IMR-90 (cell line): ENCODE measurements around the gene CACNB3. TPM values are rescaled to one million over a fixed set of nuclear protein-coding genes. Genes with fewer than 3 reads are reported as not detected.

Experiments
- ATAC-seq: fragments of 200-7000 bp; cut with Tn5 transposase; 2 replicates; pipeline ENCODE4 v1.9.1; 2020; ENCODE audit warnings: low read depth, mild to moderate bottlenecking, moderate library complexity
- BruUV-seq: library from RNA; stranded (reverse); fragments of 400-500 nt; replicated peaks from 2 replicates; lab custom pipeline; 2021; lab: Mats Ljungman, UMichigan
- CTCF ChIA-PET: fragments of 300-600 bp; formaldehyde crosslinking; extraction: SDS; loops from one replicate; lab custom pipeline; 2021; ENCODE audit warnings: antibody characterized with exemption; lab: Yijun Ruan, JAX
- POLR2A ChIA-PET: fragments of 300-600 bp; sonication (Branson Sonifier 250); formaldehyde crosslinking; loops from one replicate; lab custom pipeline; 2022; ENCODE audit warnings: antibody characterized with exemption; ENCODE audit not compliant: unreplicated experiment; lab: Charles Lee
- DNase-seq: peaks from one replicate; pipeline ENCODE4 v3.0.0; 2013
- H2AFZ ChIP-seq: replicated peaks from 2 replicates; pipeline ENCODE3; 2013; ENCODE audit warnings: low read length, mild to moderate bottlenecking; ENCODE audit not compliant: poor library complexity
- H2AK5ac ChIP-seq: 2 replicates; pipeline ENCODE4 v1.6.1; 2013; ENCODE audit warnings: low read depth, low read length, inconsistent platforms
- H2AK9ac ChIP-seq: replicated peaks from 2 replicates; pipeline ENCODE3; 2013; ENCODE audit warnings: mild to moderate bottlenecking, low read depth, low read length, moderate library complexity; ENCODE audit not compliant: poor library complexity
- H2BK120ac ChIP-seq: 2 replicates; pipeline ENCODE4 v1.6.1; 2013; ENCODE audit warnings: low read depth, low read length, inconsistent platforms
- H2BK15ac ChIP-seq: 3 replicates; pipeline ENCODE4 v1.6.1; 2013; ENCODE audit warnings: low read depth, low read length, inconsistent platforms
- H2BK20ac ChIP-seq: 2 replicates; pipeline ENCODE4 v1.6.1; 2013; ENCODE audit warnings: low read depth, mild to moderate bottlenecking, inconsistent platforms, low read length, moderate library complexity
- H2BK5ac ChIP-seq: 2 replicates; pipeline ENCODE4 v1.6.1; 2013; ENCODE audit warnings: mild to moderate bottlenecking, low read depth, low read length, inconsistent platforms; ENCODE audit not compliant: poor library complexity, severe bottlenecking
- H3K14ac ChIP-seq: replicated peaks from 2 replicates; pipeline ENCODE4 v1.6.1; 2013; ENCODE audit warnings: low read depth, low read length, inconsistent platforms
- H3K18ac ChIP-seq: 2 replicates; pipeline ENCODE4 v1.6.1; 2013; ENCODE audit warnings: low read depth, low read length, control low read depth
- H3K23ac ChIP-seq: 2 replicates; pipeline ENCODE4 v1.6.1; 2013; ENCODE audit warnings: low read depth, low read length, inconsistent platforms
- H3K27ac ChIP-seq: 2 replicates; pipeline ENCODE4 v1.5.1; 2013; ENCODE audit warnings: mild to moderate bottlenecking, control low read depth, low read length; ENCODE audit not compliant: insufficient read depth
- H3K27me3 ChIP-seq: 2 replicates; pipeline ENCODE4 v1.6.1; 2013; ENCODE audit warnings: low read length; ENCODE audit not compliant: control insufficient read depth, insufficient read depth
- H3K36me3 ChIP-seq: 2 replicates; pipeline ENCODE4 v1.6.1; 2013; ENCODE audit warnings: low read length, mixed read lengths; ENCODE audit not compliant: control insufficient read depth, insufficient read depth
- H3K4ac ChIP-seq: 2 replicates; pipeline ENCODE4 v1.6.1; 2013; ENCODE audit warnings: low read depth, low read length, inconsistent platforms
- H3K4me1 ChIP-seq: 2 replicates; pipeline ENCODE4 v1.6.1; 2013; ENCODE audit warnings: low read length, mixed read lengths; ENCODE audit not compliant: control insufficient read depth, insufficient read depth
- H3K4me2 ChIP-seq: 2 replicates; pipeline ENCODE4 v1.6.1; 2013; ENCODE audit warnings: low read depth, mild to moderate bottlenecking, control low read depth, low read length, moderate library complexity
- H3K4me3 ChIP-seq: 2 replicates; pipeline ENCODE4 v1.5.1; 2013; ENCODE audit warnings: low read depth, mild to moderate bottlenecking, control low read depth, low read length, moderate library complexity; ENCODE audit not compliant: insufficient read depth
- H3K56ac ChIP-seq: 2 replicates; pipeline ENCODE4 v1.6.1; 2013; ENCODE audit warnings: low read length, inconsistent platforms; ENCODE audit not compliant: insufficient read depth; ENCODE audit errors: extremely low read depth
- H3K79me1 ChIP-seq, 2 experiments: 2 replicates each; pipeline ENCODE4 v1.6.1; 2013; ENCODE audit warnings: low read length in 2 of 2, inconsistent platforms in 1 of 2, low read depth in 1 of 2
- H3K9ac ChIP-seq: 2 replicates; pipeline ENCODE4 v1.6.1; 2013; ENCODE audit warnings: low read depth, low read length, control low read depth
- H3K9me1 ChIP-seq: 2 replicates; pipeline ENCODE4 v1.6.1; 2013; ENCODE audit warnings: low read length, inconsistent platforms; ENCODE audit not compliant: insufficient read depth
- H3K9me3 ChIP-seq: 2 replicates; pipeline ENCODE4 v1.6.1; 2013; ENCODE audit warnings: low read length; ENCODE audit not compliant: control insufficient read depth, insufficient read depth
- H4K20me1 ChIP-seq: 2 replicates; pipeline ENCODE4 v1.6.1; 2013; ENCODE audit warnings: low read length, inconsistent platforms; ENCODE audit not compliant: insufficient read depth
- H4K5ac ChIP-seq: 2 replicates; pipeline ENCODE4 v1.6.1; 2013; ENCODE audit warnings: mild to moderate bottlenecking, low read depth, low read length, control low read depth
- H4K8ac ChIP-seq, 2 experiments: 2 replicates each; pipeline ENCODE4 v1.6.1; 2013; ENCODE audit warnings: low read depth in 2 of 2, low read length in 2 of 2, control low read depth in 1 of 2, inconsistent platforms in 1 of 2
- H4K91ac ChIP-seq: 2 replicates; pipeline ENCODE4 v1.6.1; 2013; ENCODE audit warnings: low read depth, low read length, inconsistent platforms; ENCODE audit not compliant: insufficient read depth
- BHLHE40 ChIP-seq: fragments of 150-350 bp; IDR thresholded peaks from 2 replicates; pipeline ENCODE4 v1.6.1; 2016; ENCODE audit warnings: mild to moderate bottlenecking, low read depth, low read length
- CHD1 ChIP-seq: IDR thresholded peaks from 2 replicates; pipeline ENCODE4 v1.6.1; 2012; ENCODE audit warnings: low read depth, low read length, improper control_type of control experiment
- FOS ChIP-seq: fragments of 150-350 bp; IDR thresholded peaks from 2 replicates; pipeline ENCODE4 v1.6.1; 2016; ENCODE audit warnings: low read depth, low read length
- NFE2L2 ChIP-seq: fragments of 150-350 bp; IDR thresholded peaks from 2 replicates; pipeline ENCODE4 v1.6.1; 2016; ENCODE audit warnings: low read depth, mild to moderate bottlenecking, low read length
- RAD21 ChIP-seq: IDR thresholded peaks from 2 replicates; pipeline ENCODE4 v1.6.1; 2012; ENCODE audit warnings: low read length, improper control_type of control experiment
- RCOR1 ChIP-seq: IDR thresholded peaks from 2 replicates; pipeline ENCODE4 v1.6.1; 2012; ENCODE audit warnings: mild to moderate bottlenecking, low read length, improper control_type of control experiment; ENCODE audit not compliant: insufficient replicate concordance
- WGBS, 2 experiments: methylation state at CpG; one replicate each; pipeline versions ENCODE4 v1.1.5 to v1.1.7; 2013; ENCODE audit warnings: missing lambda C conversion rate in 2 of 2; ENCODE audit not compliant: insufficient read length in 1 of 2; ENCODE audit errors: extremely low coverage in 2 of 2; 5-methylcytosine and 5-hydroxymethylcytosine counted together
- dilution Hi-C: fragments of 300-500 bp; cut with HindIII; formaldehyde crosslinking; loops from one replicate; pipeline ENCODE4 v1.14.3; 2018; ENCODE audit warnings: low sequenced_read_pairs; ENCODE audit not compliant: unreplicated experiment
- in situ Hi-C: fragments of 300-500 bp; cut with MboI; formaldehyde crosslinking; loops from 3 replicates; pipeline ENCODE4 v1.14.3; 2019; ENCODE audit warnings: low sequenced_read_pairs, inconsistent platforms, mixed read lengths
- intact Hi-C: fragments of 100-400 bp; cut with micrococcal nuclease; formaldehyde crosslinking; loops from 2 replicates; pipeline ENCODE4 v1.10.0; 2022
- microRNA-seq, 2 experiments: library from miRNA; stranded (forward) in 1 of 2; unstranded in 1 of 2; fragments of 10-50 nt in 1 of 2; fragments of <30 nt in 1 of 2; gene quantifications in 1 of 2; microRNA quantifications in 1 of 2; one replicate each; pipeline versions ENCODE3 to v1.1.0; 2013 to 2020; ENCODE audit not compliant: insufficient read depth in 1 of 2, insufficient read length in 1 of 2, unreplicated experiment in 1 of 2
- polyA plus RNA-seq, 3 experiments: library from polyadenylated mRNA; depleted of rRNA; stranded (reverse); fragments of >200 nt; gene quantifications; 2 replicates each; pipeline ENCODE4 v1.2.3, GENCODE V29; 2012; ENCODE audit warnings: low replicate concordance in 1 of 3
- small RNA-seq, 5 experiments: library from RNA; depleted of rRNA; stranded (forward); fragments of <200 nt; gene quantifications; one replicate each; pipeline ENCODE3, GENCODE V24; 2012
- total RNA-seq: library from RNA; depleted of rRNA; stranded (reverse); fragments of >200 nt; gene quantifications from 2 replicates; pipeline ENCODE4 v1.2.3, GENCODE V29; 2012; rRNA removed

Gene CACNB3
- total and polyA plus RNA-seq, 2 of the 4 experiments (the other 2 are of a cell fraction) = 18.1 to 45.1 TPM

DNA sequence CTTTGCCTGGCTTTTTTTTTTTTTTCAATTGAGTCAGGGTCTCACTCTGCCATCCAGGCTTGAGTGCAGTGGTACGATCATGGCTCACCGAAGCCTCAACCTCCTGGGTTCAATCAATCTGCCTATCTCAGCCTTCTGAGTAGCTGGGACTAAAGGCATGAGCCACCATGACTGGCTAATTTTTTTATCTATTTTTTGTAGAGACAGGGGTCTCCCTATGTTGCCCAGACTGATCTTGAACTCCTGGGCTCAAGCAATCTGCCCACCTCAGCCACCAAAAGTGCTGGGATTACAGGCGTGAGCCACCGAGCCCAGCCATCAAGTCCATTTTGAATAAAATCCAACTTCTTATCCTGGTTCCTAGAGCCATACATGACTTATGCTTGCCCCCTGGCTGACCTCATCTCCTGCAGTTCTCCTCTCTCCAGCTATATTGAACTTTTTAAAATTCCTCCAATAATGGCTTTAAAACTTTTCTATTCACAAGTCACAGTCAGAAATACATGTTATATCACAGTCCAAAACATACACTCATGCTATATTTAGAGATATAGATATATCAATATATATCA, 57.7 kb downstream of the CACNB3 start:
- ChIA-PET CTCF (no interaction called here), POLR2A (no interaction called here)
- Histone ChIP-seq H2BK5ac (no peak overlapping the region), H4K5ac (no peak overlapping the region), H2AFZ (no peak overlapping the region), H3K4me1 (no peaks in the 10 kb centered on the region), H2BK15ac (no peak overlapping the region), H2BK20ac (no peak overlapping the region), H3K56ac (no peak overlapping the region), H3K9me3 (no peaks in the 10 kb centered on the region), H3K27me3 (peaks cover 23% of the 10 kb centered on the region), H3K4me2 (no peak overlapping the region), H3K27ac (no peak overlapping the region), H3K4ac (no peak overlapping the region), H3K18ac (no peak overlapping the region), H2AK5ac (no peak overlapping the region), H3K4me3 (no peak overlapping the region), H4K20me1 (no peaks in the 10 kb centered on the region), H4K8ac (no peak overlapping the region), H3K23ac (no peak overlapping the region), H3K14ac (no peak overlapping the region), H2AK9ac (no peak overlapping the region), H3K36me3 (no peaks in the 10 kb centered on the region), H4K91ac (no peak overlapping the region), H3K9me1 (no peaks in the 10 kb centered on the region), H3K79me1 (no peaks in the 10 kb centered on the region), H2BK120ac (no peak overlapping the region), H3K9ac (no peak overlapping the region)
- WGBS, 2 experiments = no CpG with 5 or more reads among the region's 4 CpGs
- dilution Hi-C loops = no loop called here
- in situ Hi-C loops = no loop called here
- DNase-seq (no peak), ATAC-seq (no peak)
- intact Hi-C loops = no loop called here
- BruUV-seq = no TSS peak
- TF ChIP-seq NFE2L2 (no peak), CHD1 (no peak), RAD21 (no peak), RCOR1 (no peak), BHLHE40 (no peak), FOS (no peak)

Small RNA genes within 50 kb of the gene (microRNA-seq; reads per million reads assigned to microRNA genes)
- gene MIR4701 (ENCODE audit: insufficient read depth in 1 of 2, insufficient read length in 1 of 2, unreplicated experiment in 1 of 2) = 0 to 0.37 reads per million in 2 experiments
- not detected for gene RF00019 (ENCODE audit: insufficient read depth, insufficient read length)

Small RNA genes within 50 kb of the gene (small RNA-seq; reads per million reads assigned to genes)
- gene MIR4701 = 0 to 2.4 (median 0) reads per million in 5 experiments
- 0 reads per million in 5 experiments for gene RF00019

Other genes with a start within 250 kb of the CACNB3 start
- gene LALBA, start 248.4 kb upstream of the CACNB3 start, total RNA-seq = not detected in 2 replicates
- not detected in 2 replicates for gene LALBA, start 248.4 kb upstream of the CACNB3 start, polyA plus RNA-seq (2012; rRNA removed)
- 46.4 and 47.5 TPM in 2 replicates for gene KANSL2, start 136.3 kb upstream of the CACNB3 start, total RNA-seq
- 23.3 and 25.2 TPM in 2 replicates for gene KANSL2, start 136.3 kb upstream of the CACNB3 start, polyA plus RNA-seq (2012; rRNA removed)
- gene CCNT1, start 101.8 kb upstream of the CACNB3 start, total RNA-seq = 30.3 and 74.0 TPM in 2 replicates
- 7.9 and 9.0 TPM in 2 replicates for gene CCNT1, start 101.8 kb upstream of the CACNB3 start, polyA plus RNA-seq (2012; rRNA removed)
- 18.1 and 18.5 TPM in 2 replicates for gene ADCY6, start 29.4 kb upstream of the CACNB3 start, total RNA-seq
- 34.4 and 35.1 TPM in 2 replicates for gene ADCY6, start 29.4 kb upstream of the CACNB3 start, polyA plus RNA-seq (2012; rRNA removed)
- 81.9 and 92.5 TPM in 2 replicates for gene DDX23, start 33.7 kb downstream of the CACNB3 start, total RNA-seq
- 59.1 and 61.8 TPM in 2 replicates for gene DDX23, start 33.7 kb downstream of the CACNB3 start, polyA plus RNA-seq (2012; rRNA removed)
- under 0.01 TPM in 1 of 2 replicates, not detected in the other for gene RND1, start 47.4 kb downstream of the CACNB3 start, total RNA-seq
- gene RND1, start 47.4 kb downstream of the CACNB3 start, polyA plus RNA-seq (2012; rRNA removed) = 0.21 and 0.26 TPM in 2 replicates
- gene FKBP11, start 107.0 kb downstream of the CACNB3 start, total RNA-seq = 4.7 and 5.0 TPM in 2 replicates
- gene FKBP11, start 107.0 kb downstream of the CACNB3 start, polyA plus RNA-seq (2012; rRNA removed) = 40.0 and 44.1 TPM in 2 replicates
- gene ARF3, start 139.0 kb downstream of the CACNB3 start, total RNA-seq = 97.7 and 103 TPM in 2 replicates
- 198 and 222 TPM in 2 replicates for gene ARF3, start 139.0 kb downstream of the CACNB3 start, polyA plus RNA-seq (2012; rRNA removed)
- under 0.01 TPM in 2 replicates for gene WNT10B, start 153.2 kb downstream of the CACNB3 start, total RNA-seq
- 0.26 and 0.53 TPM in 2 replicates for gene WNT10B, start 153.2 kb downstream of the CACNB3 start, polyA plus RNA-seq (2012; rRNA removed)
- gene WNT1, start 159.8 kb downstream of the CACNB3 start, total RNA-seq = not detected in 2 replicates
- gene WNT1, start 159.8 kb downstream of the CACNB3 start, polyA plus RNA-seq (2012; rRNA removed) = not detected in 2 replicates
- under 0.01 and 0.18 TPM in 2 replicates for gene DDN, start 180.9 kb downstream of the CACNB3 start, total RNA-seq
- gene DDN, start 180.9 kb downstream of the CACNB3 start, polyA plus RNA-seq (2012; rRNA removed) = 0.21 and 0.22 TPM in 2 replicates
- gene PRKAG1, start 200.3 kb downstream of the CACNB3 start, total RNA-seq = 76.4 and 106 TPM in 2 replicates
- 67.8 and 81.1 TPM in 2 replicates for gene PRKAG1, start 200.3 kb downstream of the CACNB3 start, polyA plus RNA-seq (2012; rRNA removed)
- 6.6 and 10.0 TPM in 2 replicates for gene KMT2D, start 242.3 kb downstream of the CACNB3 start, total RNA-seq
- gene KMT2D, start 242.3 kb downstream of the CACNB3 start, polyA plus RNA-seq (2012; rRNA removed) = 24.8 and 25.2 TPM in 2 replicates